Endothelial cell of umbilical vein (primary cell): ENCODE results near the gene ADAMTS17. TPM values are rescaled to one million over a fixed set of nuclear protein-coding genes. Genes with fewer than 3 reads are reported as not detected.

Experiments
- BruUV-seq: library from RNA; stranded (reverse); fragments of 400-500 nt; replicated peaks from 2 replicates; lab custom pipeline; 2021; lab: Mats Ljungman, UMichigan
- CTCF ChIA-PET: fragments of 300-600, 350-600 bp; sonication (Branson Sonifier 250); formaldehyde crosslinking; loops from one replicate; lab custom pipeline; 2021; ENCODE audit warnings: antibody characterized with exemption, inconsistent platforms; lab: Charles Lee
- POLR2A ChIA-PET: fragments of 300-600, 350-600 bp; sonication (Branson Sonifier 250); formaldehyde crosslinking; loops from one replicate; lab custom pipeline; 2021; ENCODE audit warnings: antibody characterized with exemption, inconsistent platforms; lab: Charles Lee
- DNase-seq: peaks from one replicate; pipeline ENCODE4 v3.0.0-alpha.2; 2011; ENCODE audit warnings: low read depth, low spot score
- FAIRE-seq: peaks from 2 replicates; lab custom pipeline; 2011; peaks lifted over from hg19 to GRCh38; lab: Jason Lieb, UNC
- H2AFZ ChIP-seq: 2 replicates; pipeline ENCODE4 v1.6.0; 2012; ENCODE audit warnings: low read depth, low read length, control low read depth, inconsistent platforms
- H3K27ac ChIP-seq: 2 replicates; pipeline ENCODE4 v1.5.1; 2011; ENCODE audit warnings: low read depth, mild to moderate bottlenecking, control low read depth, low read length, moderate library complexity; ENCODE audit not compliant: insufficient read depth
- H3K27me3 ChIP-seq, 2 experiments: 2 replicates each; pipeline versions ENCODE4 v1.6.0 to v1.6.1; 2011; ENCODE audit warnings: low read length in 2 of 2, mixed read lengths in 1 of 2; ENCODE audit not compliant: control insufficient read depth in 2 of 2, insufficient read depth in 2 of 2
- H3K36me3 ChIP-seq, 2 experiments: 2 replicates in 1 of 2; 3 replicates in 1 of 2; pipeline ENCODE4 v1.5.1; 2011; ENCODE audit warnings: low read length in 2 of 2, mild to moderate bottlenecking in 1 of 2, moderate library complexity in 1 of 2; ENCODE audit not compliant: control insufficient read depth in 2 of 2, insufficient read depth in 2 of 2; ENCODE audit errors: extremely low read depth in 1 of 2
- H3K4me1 ChIP-seq: 3 replicates; pipeline ENCODE4 v1.5.1; 2011; ENCODE audit warnings: mild to moderate bottlenecking, low read length; ENCODE audit not compliant: control insufficient read depth, insufficient read depth; ENCODE audit errors: extremely low read depth
- H3K4me2 ChIP-seq: 2 replicates; pipeline ENCODE4 v1.6.1; 2011; ENCODE audit warnings: low read length, control low read depth, mixed read lengths; ENCODE audit not compliant: insufficient read depth
- H3K4me3 ChIP-seq, 3 experiments: fragments of 200-600 bp in 1 of 3; sonication (generic), shearing (Covaris generic) in 1 of 3; replicated peaks in 1 of 3; 2 replicates each; pipeline ENCODE4 v1.5.1; 2011 to 2016; ENCODE audit warnings: control low read depth in 3 of 3, low read length in 3 of 3, mild to moderate bottlenecking in 2 of 3, inconsistent platforms in 1 of 3, low read depth in 1 of 3, moderate library complexity in 1 of 3; ENCODE audit not compliant: insufficient read depth in 1 of 3
- H3K79me2 ChIP-seq: 2 replicates; pipeline ENCODE4 v1.6.0; 2012; ENCODE audit warnings: low read length, inconsistent platforms; ENCODE audit not compliant: control insufficient read depth, insufficient read depth
- H3K9ac ChIP-seq: replicated peaks from 2 replicates; pipeline ENCODE3; 2011; ENCODE audit warnings: low read length, control low read depth; ENCODE audit not compliant: insufficient read depth; ENCODE audit errors: extremely low read depth
- H3K9me1 ChIP-seq: replicated peaks from 3 replicates; pipeline ENCODE4 v1.6.0; 2011; ENCODE audit warnings: mild to moderate bottlenecking, low read length; ENCODE audit not compliant: control insufficient read depth, insufficient read depth; ENCODE audit errors: extremely low read depth
- H3K9me3 ChIP-seq: replicated peaks from 2 replicates; pipeline ENCODE4 v1.5.1; 2012; ENCODE audit warnings: low read length, inconsistent platforms; ENCODE audit not compliant: control insufficient read depth, insufficient read depth
- H4K20me1 ChIP-seq: replicated peaks from 2 replicates; pipeline ENCODE3; 2011; ENCODE audit warnings: mild to moderate bottlenecking, low read length; ENCODE audit not compliant: control insufficient read depth, insufficient read depth; ENCODE audit errors: extremely low read depth
- CTCF ChIP-seq, 2 donors: IDR thresholded peaks; 1 replicate in 1 of 2; 2 replicates in 1 of 2; pipeline ENCODE4 v1.5.1; 2011; ENCODE audit warnings: low read length in 2 of 2, mild to moderate bottlenecking in 2 of 2, moderate library complexity in 2 of 2, control low read depth in 1 of 2, inconsistent platforms in 1 of 2, low read depth in 1 of 2; ENCODE audit not compliant: insufficient read depth in 1 of 2; ENCODE audit errors: extremely low read depth in 1 of 2
- EZH2 ChIP-seq: IDR thresholded peaks from 2 replicates; pipeline ENCODE4 v1.6.1; 2012; ENCODE audit warnings: borderline replicate concordance, low read depth, mild to moderate bottlenecking, moderate library complexity, low read length, inconsistent platforms; ENCODE audit not compliant: severe bottlenecking
- FOS ChIP-seq: IDR thresholded peaks from 2 replicates; pipeline ENCODE4 v1.6.1; 2011; ENCODE audit warnings: mild to moderate bottlenecking, low read length, moderate library complexity, borderline replicate concordance; ENCODE audit not compliant: insufficient read depth
- GATA2 ChIP-seq: IDR thresholded peaks from 2 replicates; pipeline ENCODE4 v1.7.0; 2011; ENCODE audit warnings: low read depth, mild to moderate bottlenecking, moderate library complexity, mixed read lengths, low read length; ENCODE audit not compliant: insufficient read length, insufficient read depth
- JUN ChIP-seq: IDR thresholded peaks from 2 replicates; pipeline ENCODE4 v1.6.1; 2011; ENCODE audit warnings: borderline replicate concordance, low read depth; ENCODE audit not compliant: insufficient read length, insufficient read depth
- MAX ChIP-seq: IDR thresholded peaks from 2 replicates; pipeline ENCODE4 v1.6.1; 2011; ENCODE audit not compliant: insufficient read depth, insufficient read length
- MYC ChIP-seq: IDR thresholded peaks from one replicate; pipeline ENCODE4 v1.6.1; 2011; ENCODE audit warnings: mild to moderate bottlenecking, low read depth, low read length
- POLR2A ChIP-seq: IDR thresholded peaks from 2 replicates; pipeline ENCODE4 v1.6.1; 2012; ENCODE audit warnings: low read depth, mild to moderate bottlenecking, control low read depth, low read length
- POLR2AphosphoS5 ChIP-seq: IDR thresholded peaks from 2 replicates; pipeline ENCODE4 v1.6.1; 2012; ENCODE audit warnings: low read depth, mild to moderate bottlenecking, control low read depth, low read length, moderate library complexity; ENCODE audit not compliant: insufficient read depth
- dilution Hi-C: fragments of 300-500 bp; cut with MboI; formaldehyde crosslinking; loops from one replicate; pipeline ENCODE4 v1.15.0; 2019; ENCODE audit warnings: low sequenced_read_pairs; ENCODE audit not compliant: extremely low pct_ligation_motif_present
- intact Hi-C: fragments of 100-400 bp; cut with micrococcal nuclease; formaldehyde crosslinking; loops from one replicate; pipeline ENCODE4 v1.10.0; 2022
- polyA plus RNA-seq, 4 experiments: library from polyadenylated mRNA; depleted of rRNA in 3 of 4; stranded (reverse) in 3 of 4; unstranded in 1 of 4; fragments of >200 nt; gene quantifications; 2 replicates each; pipeline versions ENCODE4 v1.2.1 to v1.2.3, GENCODE V29; 2011 to 2012; ENCODE audit warnings: missing spikeins in 1 of 4
- total RNA-seq: library from RNA; stranded (reverse); gene quantifications from 2 replicates; pipeline ENCODE4 v1.2.3, GENCODE V29; 2021

Gene ADAMTS17
- total and polyA plus RNA-seq, 2 donors (not counting 3 experiments of a cell fraction or from before 2014, with no cell fraction given), result 0.12 TPM; not detected in 1

GRCh38 chr15:100349696-100350433 lies 8.1 kb upstream of the ADAMTS17 start:
- peak; percentile 81 for DNase-seq
- ChIA-PET POLR2A (interaction anchor here (0.9 kb wide), 1 partner anchor 523 kb away, joined by 3 read pairs; no protein-coding TSS in a partner anchor), CTCF (interaction anchor here (0.6 to 4.3 kb wide), 19 partner anchors 9 to 1077 kb away, joined by 3 to 69 read pairs (median 4); partner anchors contain the start of genes ADAMTS17, ASB7 and LINS1)
- Histone ChIP-seq H3K4me3 (peak overlapping the region; percentile 18 to 59 (median 55)), H2AFZ (peak overlapping the region; percentile 91), H4K20me1 (no peaks in the 10 kb centered on the region), H3K4me2 (peak overlapping the region; percentile 66), H3K9me3 (no peaks in the 10 kb centered on the region), H3K9me1 (no peaks in the 10 kb centered on the region), H3K36me3 (no peaks in the 10 kb centered on the region), H3K79me2 (no peaks in the 10 kb centered on the region), H3K27me3 (no peaks in the 10 kb centered on the region), H3K27ac (no peak overlapping the region), H3K9ac (peak overlapping the region; percentile 62), H3K4me1 (no peaks in the 10 kb centered on the region)
- peak; percentile 94 for FAIRE-seq
- intact Hi-C loops (loop anchor here (1.0 to 10.0 kb wide), 5 partner anchors 8 to 657 kb away; partner anchors contain the start of genes ALDH1A3, ASB7 and LINS1), dilution Hi-C loops (no loop called here)
- no peak for TF ChIP-seq POLR2A
- peak; percentile 89 to 98 for TF ChIP-seq CTCF (IDR thresholded peaks at IDR 0.05; ENCODE audit: extremely low read depth in 1 of 2, insufficient read depth in 1 of 2, low read depth in 1 of 2, low read length in 2 of 2)
- BruUV-seq, result no TSS peak

GRCh38 chr15:100349321-100349695 lies 7.5 kb upstream of the ADAMTS17 start:
- Histone ChIP-seq H3K9me1 (no peaks in the 10 kb centered on the region), H3K27ac (no peak overlapping the region), H2AFZ (no peak overlapping the region), H4K20me1 (no peaks in the 10 kb centered on the region), H3K4me2 (no peak overlapping the region), H3K9ac (no peak overlapping the region), H3K27me3 (no peaks in the 10 kb centered on the region), H3K36me3 (no peaks in the 10 kb centered on the region), H3K79me2 (no peaks in the 10 kb centered on the region), H3K4me3 (no peak overlapping the region), H3K9me3 (no peaks in the 10 kb centered on the region), H3K4me1 (no peaks in the 10 kb centered on the region)
- ChIA-PET POLR2A (no interaction called here), CTCF (interaction anchor here (0.9 to 4.3 kb wide), 13 partner anchors 9 to 659 kb away, joined by 3 to 69 read pairs (median 13); partner anchors contain the start of genes ADAMTS17, ASB7 and LINS1)
- BruUV-seq, result no TSS peak
- no peak for FAIRE-seq
- DNase-seq, result no peak
- intact Hi-C loops (loop anchor here (1.0 kb wide), 2 partner anchors 223 to 253 kb away; partner anchors contain the start of genes ASB7 and LINS1), dilution Hi-C loops (no loop called here)
- no peak for TF ChIP-seq MYC
- no peak for TF ChIP-seq JUN
- no peak for TF ChIP-seq GATA2
- TF ChIP-seq POLR2A, result no peak
- no peak for TF ChIP-seq FOS
- TF ChIP-seq EZH2, result no peak
- TF ChIP-seq POLR2AphosphoS5, result no peak
- TF ChIP-seq MAX, result no peak
- TF ChIP-seq CTCF (IDR thresholded peaks at IDR 0.05; ENCODE audit: extremely low read depth in 1 of 2, insufficient read depth in 1 of 2, low read depth in 1 of 2, low read length in 2 of 2), result no peak
